Measurements from ENCODE around the gene EGFLAM.

EGFLAM gene

GRCh38 chr5:38267372-38267771, 9.0 kb downstream of the EGFLAM start:
- DNase-seq, result no peak

- no peak for DNase-seq
These were observed 15.3 kb downstream of the EGFLAM start for GRCh38 chr5:38273626-38274025.

- DNase-seq, result no peak
These were observed 16.0 kb downstream of the EGFLAM start for GRCh38 chr5:38274370-38274769.

GRCh38 chr5:38284384-38284783, 26.0 kb downstream of the EGFLAM start:
- DNase-seq, result no peak

GRCh38 chr5:38285226-38285625, 26.9 kb downstream of the EGFLAM start:
- no peak for DNase-seq

- no peak for DNase-seq
These were observed 27.6 kb downstream of the EGFLAM start for GRCh38 chr5:38286002-38286401.

- no peak for DNase-seq
These were observed 28.8 kb downstream of the EGFLAM start for GRCh38 chr5:38287124-38287523.

GRCh38 chr5:38289457-38289856, 31.1 kb downstream of the EGFLAM start:
- no peak for DNase-seq

GRCh38 chr5:38290028-38290653, 31.8 kb downstream of the EGFLAM start:
- no peak for DNase-seq

GRCh38 chr5:38291355-38291754, 33.0 kb downstream of the EGFLAM start:
- DNase-seq, result no peak

GRCh38 chr5:38292228-38292627, 33.9 kb downstream of the EGFLAM start:
- no peak for DNase-seq

- DNase-seq, result no peak
These were observed 37.4 kb downstream of the EGFLAM start for GRCh38 chr5:38295751-38296150.

- DNase-seq, result no peak
These were observed 39.7 kb downstream of the EGFLAM start for GRCh38 chr5:38297830-38298608.

- DNase-seq, result no peak
These were observed 41.2 kb downstream of the EGFLAM start for GRCh38 chr5:38299585-38299984.

GRCh38 chr5:38305148-38305547, 46.8 kb downstream of the EGFLAM start:
- DNase-seq, result no peak

GRCh38 chr5:38307845-38308244, 49.5 kb downstream of the EGFLAM start:
- no peak for DNase-seq

- DNase-seq, result no peak
These were observed 58.3 kb downstream of the EGFLAM start for GRCh38 chr5:38316544-38317224.

GRCh38 chr5:38317868-38318267, 59.5 kb downstream of the EGFLAM start:
- DNase-seq, result no peak

GRCh38 chr5:38319491-38319890, 61.1 kb downstream of the EGFLAM start:
- DNase-seq, result no peak

- no peak for DNase-seq
These were observed 63.6 kb downstream of the EGFLAM start for GRCh38 chr5:38321978-38322377.

- no peak for DNase-seq
These were observed 65.4 kb downstream of the EGFLAM start for GRCh38 chr5:38323645-38324295.

GRCh38 chr5:38329132-38329715, 70.9 kb downstream of the EGFLAM start:
- DNase-seq, result no peak

- DNase-seq, result no peak
These were observed 71.8 kb downstream of the EGFLAM start for GRCh38 chr5:38330207-38330606.

All from bone marrow (tissue), 2 donors.